ENCODE measurements around the gene RPL41. TPM values are rescaled to one million over a fixed set of nuclear protein-coding genes. Genes with fewer than 3 reads are reported as not detected.

RPL41 gene
- 1,989 and 2,469 TPM in 2 replicates for total RNA-seq

DNA sequence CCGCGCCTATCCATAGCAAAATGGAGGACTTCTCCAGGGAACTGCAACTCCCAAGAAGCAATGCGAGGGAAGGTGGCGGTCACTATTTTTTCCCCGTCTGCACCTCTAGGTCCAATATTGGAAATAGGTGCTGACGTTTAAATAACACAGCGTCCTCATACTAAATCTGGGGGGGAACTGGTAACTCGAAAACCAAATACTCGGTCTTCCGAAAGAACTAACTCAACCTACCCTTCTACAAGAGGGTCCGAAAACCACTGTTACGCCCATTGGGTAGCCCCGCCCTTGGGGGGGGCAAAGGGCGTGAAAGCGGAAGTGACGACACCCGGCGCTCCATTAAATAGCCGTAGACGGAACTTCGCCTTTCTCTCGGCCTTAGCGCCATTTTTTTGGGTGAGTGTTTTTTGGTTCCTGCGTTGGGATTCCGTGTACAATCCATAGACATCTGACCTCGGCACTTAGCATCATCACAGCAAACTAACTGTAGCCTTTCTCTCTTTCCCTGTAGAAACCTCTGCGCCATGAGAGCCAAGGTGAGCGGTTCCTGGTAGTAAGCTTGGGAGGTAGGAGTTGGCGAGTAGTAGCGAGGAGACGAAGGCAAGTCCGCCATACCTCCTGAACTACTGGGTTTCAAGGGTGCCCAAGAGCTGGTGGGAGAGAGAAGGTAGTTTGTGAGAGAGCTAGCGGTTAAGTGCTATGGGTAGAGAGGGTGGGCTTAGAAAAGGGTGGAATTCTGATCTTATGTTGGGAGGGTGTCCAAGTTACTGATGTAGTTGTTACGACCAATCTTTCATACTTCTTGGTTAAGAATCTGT, at the start of gene RPL41:
Gene RPL41 (plus strand): TSS at position 367 of the 815 bp plus-strand sequence.

GRCh38 chr12:56079723-56080555, 36.5 kb upstream of the RPL41 start, which contains the start of gene ERBB3:
Gene ERBB3 (plus strand): TSS chr12:56080165. CDS start chr12:56080301, 136 bp downstream.

GRCh38 chr12:56104109-56104814, 12.2 kb upstream of the RPL41 start, which contains the start of gene PA2G4:
Gene PA2G4 (plus strand): TSS chr12:56104559. CDS start chr12:56104738, 179 bp downstream.

DNA sequence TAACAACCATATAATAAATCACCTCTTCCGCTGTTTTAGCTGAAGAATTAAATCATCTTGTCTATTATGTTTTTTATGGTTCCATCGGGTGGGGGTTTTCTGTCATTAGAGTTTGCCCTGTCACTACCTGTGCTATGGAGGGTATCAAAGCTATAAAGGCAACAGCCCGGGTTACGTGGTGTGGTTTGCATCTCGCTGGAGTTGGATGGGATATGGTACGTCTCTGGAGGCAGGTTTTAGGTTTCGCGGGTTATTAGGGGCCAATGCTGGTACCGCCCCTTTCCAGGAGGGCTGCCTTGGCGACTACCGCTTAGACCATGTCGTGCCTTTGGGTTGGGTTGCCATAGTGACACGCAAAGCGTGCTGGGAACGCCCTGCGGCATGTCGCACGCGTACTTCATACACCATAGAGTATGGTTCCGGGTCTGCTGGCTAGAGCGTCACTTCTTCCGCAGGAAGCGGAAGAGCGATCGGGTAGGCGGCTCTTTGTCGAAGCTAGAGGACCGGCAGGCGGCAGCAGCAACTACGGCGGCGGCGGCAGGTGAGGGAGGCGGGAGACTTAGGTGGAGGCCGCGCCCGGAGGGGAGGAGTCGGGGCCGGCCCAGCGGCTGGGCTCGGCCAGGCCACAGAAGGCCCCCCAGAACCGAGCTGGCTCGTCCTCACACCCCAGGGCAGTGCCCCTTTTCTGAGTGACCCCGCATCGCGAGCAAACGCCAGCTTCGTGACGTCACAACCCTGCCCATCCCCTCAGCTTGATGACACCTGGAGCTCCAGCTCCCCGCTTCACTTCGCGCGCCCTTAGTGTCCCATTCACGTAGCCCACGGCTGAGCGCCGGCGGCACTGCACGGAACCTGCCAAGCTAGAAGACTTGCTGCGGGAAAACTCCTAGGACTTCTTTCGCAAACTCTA, 1.6 kb downstream of the RPL41 start, which contains the start of gene ZC3H10:
Gene ZC3H10 (plus strand): TSS at position 489 of the 910 bp plus-strand sequence. CDS start 2,297 bp downstream, outside the sequence.

GRCh38 chr12:56127888-56128669, 11.6 kb downstream of the RPL41 start, which contains the start of gene ESYT1:
Gene ESYT1 (plus strand): TSS chr12:56128267. CDS start chr12:56128320, 53 bp downstream.

GRCh38 chr12:56152132-56152755, 35.8 kb downstream of the RPL41 start, which contains the start of gene MYL6B:
Gene MYL6B (plus strand): TSS chr12:56152587. CDS start chr12:56153919, 1,332 bp downstream.

GRCh38 chr12:56158029-56158925, 41.8 kb downstream of the RPL41 start, which contains the start of gene MYL6:
Gene MYL6 (plus strand): TSS chr12:56158359. CDS start chr12:56158402, 43 bp downstream.

Other genes with a start within 250 kb of the RPL41 start
- 23.0 and 23.7 TPM in 2 replicates for gene PYM1, start 188.7 kb upstream of the RPL41 start, total RNA-seq
- 31.6 and 34.2 TPM in 2 replicates for gene DGKA, start 185.5 kb upstream of the RPL41 start, total RNA-seq
- gene PMEL, start 150.6 kb upstream of the RPL41 start, total RNA-seq: 1.5 and 6.6 TPM in 2 replicates
- gene CDK2, start 149.8 kb upstream of the RPL41 start, total RNA-seq: 11.2 and 54.6 TPM in 2 replicates
- gene RAB5B, start 142.6 kb upstream of the RPL41 start, total RNA-seq: 44.3 and 67.1 TPM in 2 replicates
- gene SUOX, start 119.4 kb upstream of the RPL41 start, total RNA-seq: 14.5 and 18.4 TPM in 2 replicates
- 4.1 and 5.3 TPM in 2 replicates for gene IKZF4, start 95.6 kb upstream of the RPL41 start, total RNA-seq
- 819 and 1,390 TPM in 2 replicates for gene RPS26, start 74.7 kb upstream of the RPL41 start, total RNA-seq
- 2.3 and 5.6 TPM in 2 replicates for gene ERBB3, start 36.5 kb upstream of the RPL41 start, total RNA-seq
- gene PA2G4, start 12.1 kb upstream of the RPL41 start, total RNA-seq: 87.1 and 204 TPM in 2 replicates
- 2.3 and 3.0 TPM in 2 replicates for gene ZC3H10, start 1.6 kb downstream of the RPL41 start, total RNA-seq
- 318 and 340 TPM in 2 replicates for gene ESYT1, start 11.6 kb downstream of the RPL41 start, total RNA-seq
- gene MYL6B, start 36.0 kb downstream of the RPL41 start, total RNA-seq: 91.1 and 109 TPM in 2 replicates
- gene MYL6, start 41.7 kb downstream of the RPL41 start, total RNA-seq: 1,442 and 2,553 TPM in 2 replicates
- gene SMARCC2, start 72.8 kb downstream of the RPL41 start, total RNA-seq: 35.0 and 49.7 TPM in 2 replicates
- 53.6 and 72.0 TPM in 2 replicates for gene RNF41, start 105.3 kb downstream of the RPL41 start, total RNA-seq
- 30.0 and 48.1 TPM in 2 replicates for gene NABP2, start 107.7 kb downstream of the RPL41 start, total RNA-seq
- not detected in 2 replicates for gene SLC39A5, start 113.4 kb downstream of the RPL41 start, total RNA-seq
- gene ANKRD52, start 141.8 kb downstream of the RPL41 start, total RNA-seq: 42.3 and 54.6 TPM in 2 replicates
- gene COQ10A, start 150.3 kb downstream of the RPL41 start, total RNA-seq: 9.6 and 9.8 TPM in 2 replicates
- gene CS, start 183.7 kb downstream of the RPL41 start, total RNA-seq: 130 and 148 TPM in 2 replicates
- gene CNPY2, start 199.4 kb downstream of the RPL41 start, total RNA-seq: 75.3 and 76.6 TPM in 2 replicates
- gene PAN2, start 217.4 kb downstream of the RPL41 start, total RNA-seq: 15.6 and 21.6 TPM in 2 replicates
- 1.1 and 1.5 TPM in 2 replicates for gene IL23A, start 222.3 kb downstream of the RPL41 start, total RNA-seq
- 53.4 and 121 TPM in 2 replicates for gene STAT2, start 243.5 kb downstream of the RPL41 start, total RNA-seq
- gene APOF, start 246.2 kb downstream of the RPL41 start, total RNA-seq: not detected in 2 replicates